ENCODE results near the gene SYT9. TPM values are rescaled to one million over a fixed set of nuclear protein-coding genes. Genes with fewer than 3 reads are reported as not detected.

SYT9 gene
- polyA plus RNA-seq, 3 donors: not detected

DNA sequence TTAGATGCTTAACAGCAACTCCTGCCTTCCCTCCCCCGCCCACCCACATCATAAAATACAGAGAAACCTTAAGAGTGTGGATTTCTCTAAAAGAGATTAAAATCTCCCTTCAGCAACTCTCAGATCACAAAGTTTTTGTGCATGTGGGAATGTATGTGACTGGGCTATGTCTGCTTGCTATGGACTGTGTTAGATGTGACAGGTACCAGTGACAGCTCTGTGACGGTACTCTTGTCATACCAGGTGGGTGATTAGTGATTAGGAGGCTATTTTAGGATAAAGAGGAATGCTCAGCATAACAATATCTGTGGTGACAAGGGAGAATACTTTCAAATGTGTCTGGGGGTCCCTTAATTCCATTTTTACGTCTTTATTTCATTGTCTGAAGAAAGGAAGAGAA lies 60.2 kb downstream of the SYT9 start:
- no peak overlapping the region for H3K27ac Mint-ChIP-seq
- Histone ChIP-seq H3K27me3 (ENCODE audit: control insufficient read depth in 2 of 2, insufficient read depth in 2 of 2, low read length in 2 of 2) (no peaks in the 10 kb centered on the region), H2AFZ (ENCODE audit: insufficient read depth, low read depth, low read length, poor library complexity, severe bottlenecking) (no peak overlapping the region), H3K79me2 (ENCODE audit: insufficient read depth, low read length) (no peaks in the 10 kb centered on the region), H3K27ac (ENCODE audit: low read depth in 1 of 2, low read length in 2 of 2) (no peak overlapping the region), H3K9me3 (replicated peaks in 1 of 2; ENCODE audit: control insufficient read depth in 1 of 2, insufficient read depth in 1 of 2, low read length in 2 of 2) (no peaks in the 10 kb centered on the region), H4K20me1 (ENCODE audit: insufficient read depth, low read length) (no peaks in the 10 kb centered on the region), H3K4me2 (replicated peaks; ENCODE audit: extremely low read depth, low read length, poor library complexity, severe bottlenecking) (no peak overlapping the region), H3K9ac (ENCODE audit: insufficient read depth, low read length, poor library complexity, severe bottlenecking) (no peak overlapping the region), H3K4me1 (ENCODE audit: control insufficient read depth in 1 of 2, insufficient read depth in 2 of 2, low read length in 2 of 2) (peaks cover 2 to 9% of the 10 kb centered on the region in 2 donors), H3K36me3 (replicated peaks in 1 of 2; ENCODE audit: control insufficient read depth in 1 of 2, insufficient read depth in 2 of 2, low read length in 2 of 2) (no peaks in the 10 kb centered on the region), H3K4me3 (replicated peaks in 1 of 3; ENCODE audit: low read depth in 2 of 3, low read length in 3 of 3) (no peak overlapping the region)
- H3K4me1 Mint-ChIP-seq: peaks cover 8% of the 10 kb centered on the region
- no peak for DNase-seq
- TF ChIP-seq, protein P1, sequence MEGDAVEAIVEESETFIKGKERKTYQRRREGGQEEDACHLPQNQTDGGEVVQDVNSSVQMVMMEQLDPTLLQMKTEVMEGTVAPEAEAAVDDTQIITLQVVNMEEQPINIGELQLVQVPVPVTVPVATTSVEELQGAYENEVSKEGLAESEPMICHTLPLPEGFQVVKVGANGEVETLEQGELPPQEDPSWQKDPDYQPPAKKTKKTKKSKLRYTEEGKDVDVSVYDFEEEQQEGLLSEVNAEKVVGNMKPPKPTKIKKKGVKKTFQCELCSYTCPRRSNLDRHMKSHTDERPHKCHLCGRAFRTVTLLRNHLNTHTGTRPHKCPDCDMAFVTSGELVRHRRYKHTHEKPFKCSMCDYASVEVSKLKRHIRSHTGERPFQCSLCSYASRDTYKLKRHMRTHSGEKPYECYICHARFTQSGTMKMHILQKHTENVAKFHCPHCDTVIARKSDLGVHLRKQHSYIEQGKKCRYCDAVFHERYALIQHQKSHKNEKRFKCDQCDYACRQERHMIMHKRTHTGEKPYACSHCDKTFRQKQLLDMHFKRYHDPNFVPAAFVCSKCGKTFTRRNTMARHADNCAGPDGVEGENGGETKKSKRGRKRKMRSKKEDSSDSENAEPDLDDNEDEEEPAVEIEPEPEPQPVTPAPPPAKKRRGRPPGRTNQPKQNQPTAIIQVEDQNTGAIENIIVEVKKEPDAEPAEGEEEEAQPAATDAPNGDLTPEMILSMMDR (IDR thresholded peaks at IDR 0.05): no peak
- peaks cover 3 to 13% (median 4%) of the 10 kb centered on the region in 3 donors for H3K27me3 Mint-ChIP-seq (ENCODE audit: low read depth in 3 of 3)
- intact Hi-C loops (cut with micrococcal nuclease): no loop called here
- peaks cover 0 to 10% (median 4%) of the 10 kb centered on the region in 7 donors for H3K9me3 Mint-ChIP-seq
- no peak overlapping the region for H3K4me3 Mint-ChIP-seq
- 100% methylated on average over 1 of the region's 3 CpGs for WGBS (ENCODE audit: insufficient coverage)
- H3K36me3 Mint-ChIP-seq: no peaks in the 10 kb centered on the region

- TF ChIP-seq, protein P1 (IDR thresholded peaks at IDR 0.05): no peak
- Histone ChIP-seq H3K27me3 (ENCODE audit: control insufficient read depth in 2 of 2, insufficient read depth in 2 of 2, low read length in 2 of 2) (no peaks in the 10 kb centered on the region), H3K27ac (ENCODE audit: low read depth in 1 of 2, low read length in 2 of 2) (no peak overlapping the region), H3K9ac (ENCODE audit: insufficient read depth, low read length, poor library complexity, severe bottlenecking) (no peak overlapping the region), H3K4me2 (replicated peaks; ENCODE audit: extremely low read depth, low read length, poor library complexity, severe bottlenecking) (no peak overlapping the region), H3K9me3 (replicated peaks in 1 of 2; ENCODE audit: control insufficient read depth in 1 of 2, insufficient read depth in 1 of 2, low read length in 2 of 2) (no peaks in the 10 kb centered on the region), H3K4me1 (ENCODE audit: control insufficient read depth in 1 of 2, insufficient read depth in 2 of 2, low read length in 2 of 2) (no peaks in the 10 kb centered on the region), H3K4me3 (replicated peaks in 1 of 3; ENCODE audit: low read depth in 2 of 3, low read length in 3 of 3) (no peak overlapping the region), H2AFZ (ENCODE audit: insufficient read depth, low read depth, low read length, poor library complexity, severe bottlenecking) (no peak overlapping the region), H3K79me2 (ENCODE audit: insufficient read depth, low read length) (no peaks in the 10 kb centered on the region), H4K20me1 (ENCODE audit: insufficient read depth, low read length) (no peaks in the 10 kb centered on the region), H3K36me3 (replicated peaks in 1 of 2; ENCODE audit: control insufficient read depth in 1 of 2, insufficient read depth in 2 of 2, low read length in 2 of 2) (no peaks in the 10 kb centered on the region)
- Mint-ChIP-seq H3K27ac (no peak overlapping the region), H3K36me3 (no peaks in the 10 kb centered on the region), H3K4me3 (no peak overlapping the region), H3K27me3 (ENCODE audit: low read depth in 3 of 3) (peaks cover 3 to 11% (median 4%) of the 10 kb centered on the region in 3 donors), H3K9me3 (peaks cover 0 to 7% (median 4%) of the 10 kb centered on the region in 7 donors), H3K4me1 (no peaks in the 10 kb centered on the region)
- intact Hi-C loops (cut with micrococcal nuclease): no loop called here
- 85% methylated on average over 3 of the region's 4 CpGs for WGBS (ENCODE audit: insufficient coverage)
- no peak for DNase-seq
Measured at GRCh38 chr11:7314811-7315604, 63.3 kb downstream of the SYT9 start.
